Superior temporal gyrus (tissue), 1 donor: ENCODE results near the gene ATF7IP.
A peak's percentile ranks its signal among the peaks of the same experiment; 100 is the strongest.
"Not testable (repeated sequence)": the region's sequence is repeated elsewhere in the genome, so short reads cannot be mapped to it uniquely, and the experiment has no call there.

ENCODE experiments used
- DNase-seq: peaks from one replicate; pipeline ENCODE4 v3.0.0-alpha.2; 2016; ENCODE audit errors: extremely low spot score

ATF7IP gene, protein sequence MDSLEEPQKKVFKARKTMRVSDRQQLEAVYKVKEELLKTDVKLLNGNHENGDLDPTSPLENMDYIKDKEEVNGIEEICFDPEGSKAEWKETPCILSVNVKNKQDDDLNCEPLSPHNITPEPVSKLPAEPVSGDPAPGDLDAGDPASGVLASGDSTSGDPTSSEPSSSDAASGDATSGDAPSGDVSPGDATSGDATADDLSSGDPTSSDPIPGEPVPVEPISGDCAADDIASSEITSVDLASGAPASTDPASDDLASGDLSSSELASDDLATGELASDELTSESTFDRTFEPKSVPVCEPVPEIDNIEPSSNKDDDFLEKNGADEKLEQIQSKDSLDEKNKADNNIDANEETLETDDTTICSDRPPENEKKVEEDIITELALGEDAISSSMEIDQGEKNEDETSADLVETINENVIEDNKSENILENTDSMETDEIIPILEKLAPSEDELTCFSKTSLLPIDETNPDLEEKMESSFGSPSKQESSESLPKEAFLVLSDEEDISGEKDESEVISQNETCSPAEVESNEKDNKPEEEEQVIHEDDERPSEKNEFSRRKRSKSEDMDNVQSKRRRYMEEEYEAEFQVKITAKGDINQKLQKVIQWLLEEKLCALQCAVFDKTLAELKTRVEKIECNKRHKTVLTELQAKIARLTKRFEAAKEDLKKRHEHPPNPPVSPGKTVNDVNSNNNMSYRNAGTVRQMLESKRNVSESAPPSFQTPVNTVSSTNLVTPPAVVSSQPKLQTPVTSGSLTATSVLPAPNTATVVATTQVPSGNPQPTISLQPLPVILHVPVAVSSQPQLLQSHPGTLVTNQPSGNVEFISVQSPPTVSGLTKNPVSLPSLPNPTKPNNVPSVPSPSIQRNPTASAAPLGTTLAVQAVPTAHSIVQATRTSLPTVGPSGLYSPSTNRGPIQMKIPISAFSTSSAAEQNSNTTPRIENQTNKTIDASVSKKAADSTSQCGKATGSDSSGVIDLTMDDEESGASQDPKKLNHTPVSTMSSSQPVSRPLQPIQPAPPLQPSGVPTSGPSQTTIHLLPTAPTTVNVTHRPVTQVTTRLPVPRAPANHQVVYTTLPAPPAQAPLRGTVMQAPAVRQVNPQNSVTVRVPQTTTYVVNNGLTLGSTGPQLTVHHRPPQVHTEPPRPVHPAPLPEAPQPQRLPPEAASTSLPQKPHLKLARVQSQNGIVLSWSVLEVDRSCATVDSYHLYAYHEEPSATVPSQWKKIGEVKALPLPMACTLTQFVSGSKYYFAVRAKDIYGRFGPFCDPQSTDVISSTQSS

DNA sequence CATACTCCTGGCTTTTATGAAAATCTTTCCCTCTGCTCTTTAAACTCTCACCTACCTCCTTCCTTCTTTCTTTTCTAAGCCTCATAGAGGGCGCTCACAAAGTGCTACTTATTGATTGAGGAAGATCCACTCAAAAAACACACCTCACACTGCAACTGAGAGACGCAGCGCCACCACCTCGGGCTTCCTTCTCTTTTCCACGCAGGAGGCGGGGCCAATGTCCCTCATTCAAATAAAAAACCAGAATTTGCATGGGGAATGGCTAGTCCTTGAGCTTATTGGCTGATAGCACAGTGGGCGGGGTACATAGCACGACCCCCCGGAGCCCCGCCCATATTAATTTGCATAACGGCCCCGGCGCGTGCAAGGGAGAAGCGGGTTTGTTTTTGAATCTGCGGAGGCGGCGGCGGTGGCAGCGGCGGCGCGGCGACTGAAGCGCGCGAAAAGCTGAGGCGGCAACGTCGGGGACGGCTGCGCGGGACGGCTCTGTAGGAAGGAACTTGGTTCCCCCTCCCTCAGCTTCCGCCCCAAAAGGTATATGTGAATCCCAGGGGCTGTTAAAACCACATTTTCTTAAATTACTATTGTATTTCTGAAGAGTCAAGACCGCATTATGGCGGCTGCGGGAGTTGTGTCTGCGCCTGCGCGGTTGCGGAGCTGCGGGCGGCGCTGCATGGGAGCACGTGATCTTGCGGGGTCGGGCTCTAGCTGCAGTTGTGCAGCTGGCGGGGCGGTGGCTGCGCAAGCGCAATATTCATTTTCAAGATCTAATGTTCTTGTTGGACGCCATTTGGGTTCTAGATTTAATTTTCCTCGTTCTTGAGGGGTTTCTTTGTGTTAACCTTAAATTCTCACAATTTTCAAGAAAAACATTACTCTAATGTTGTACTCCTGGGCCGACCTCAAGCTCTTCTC is at the start of gene ATF7IP:
ATF7IP (plus strand) TSS at position 389 of the 915 bp plus-strand sequence. CDS start 58,234 bp downstream, outside the sequence.
- peak; percentile 98 for DNase-seq

DNA sequence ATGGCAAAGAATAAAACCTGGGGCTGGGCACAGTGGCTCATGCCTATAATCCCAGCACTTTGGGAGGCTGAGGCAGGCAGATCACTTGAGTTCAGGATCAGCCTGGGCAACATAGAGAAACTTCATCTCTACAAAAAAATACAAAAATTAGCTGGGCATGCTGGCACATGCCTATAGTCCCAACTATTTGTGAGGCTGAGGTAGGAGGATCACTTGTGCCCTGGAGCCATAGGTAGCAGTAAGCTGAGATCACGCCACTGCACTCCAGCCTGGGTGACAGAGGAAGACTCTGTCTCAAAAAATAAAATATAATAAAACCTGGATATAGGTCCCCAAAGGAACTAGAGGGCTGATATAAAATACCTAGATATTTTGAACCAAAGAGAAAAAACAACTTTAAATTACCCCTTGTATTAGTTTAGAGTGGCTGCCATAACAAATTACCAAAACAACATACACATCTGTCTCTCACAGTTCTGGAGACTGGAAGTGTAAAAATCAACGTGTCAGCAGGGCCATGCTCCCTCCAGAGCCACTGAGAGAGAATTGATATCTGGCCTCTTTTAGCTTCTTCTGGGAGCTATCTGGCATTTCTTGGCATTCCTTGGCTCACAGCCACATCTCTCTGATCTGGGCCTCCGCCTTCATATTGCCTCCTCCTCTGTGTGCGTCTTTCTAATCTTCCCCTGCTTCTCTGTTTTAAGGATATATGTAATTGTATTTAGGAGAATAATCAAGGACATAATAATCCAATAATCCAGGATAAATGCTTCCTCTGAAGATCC is 47.9 kb upstream of the ATF7IP start:
- no peak for DNase-seq

DNA sequence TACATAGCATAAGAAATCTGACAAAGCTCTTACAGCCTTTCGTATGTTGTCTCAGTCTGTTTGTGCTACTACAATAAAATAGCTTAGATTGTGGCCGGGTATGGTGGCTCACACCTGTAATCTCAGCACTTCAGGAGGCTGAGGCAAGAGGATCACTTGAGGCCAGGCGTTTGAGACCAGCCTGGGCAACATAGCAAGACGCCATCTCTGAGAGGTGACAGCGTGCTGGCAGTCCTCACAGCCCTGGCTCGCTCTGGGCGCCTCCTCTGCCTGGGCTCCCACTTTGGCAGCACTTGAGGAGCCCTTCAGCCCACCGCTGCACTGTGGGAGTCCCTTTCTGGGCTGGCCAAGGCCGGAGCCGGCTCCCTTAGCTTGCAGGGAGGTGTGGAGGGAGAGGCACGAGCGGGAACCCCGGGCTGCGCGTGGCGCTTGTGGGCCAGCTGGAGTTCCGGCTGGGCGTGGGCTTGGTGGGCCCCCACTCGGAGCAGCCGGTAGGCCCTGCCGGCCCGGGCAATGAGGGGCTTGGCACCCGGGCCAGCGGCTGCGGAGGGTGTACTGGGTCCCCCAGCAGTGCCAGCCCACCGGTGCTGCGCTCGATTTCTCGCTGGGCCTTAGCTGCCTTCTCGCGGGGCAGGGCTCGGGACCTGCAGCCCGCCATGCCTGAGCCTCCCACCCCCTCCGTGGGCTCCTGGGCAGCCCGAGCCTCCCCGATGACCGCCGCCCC is 45.6 kb upstream of the ATF7IP start:
- not testable (repeated sequence) for DNase-seq

DNA sequence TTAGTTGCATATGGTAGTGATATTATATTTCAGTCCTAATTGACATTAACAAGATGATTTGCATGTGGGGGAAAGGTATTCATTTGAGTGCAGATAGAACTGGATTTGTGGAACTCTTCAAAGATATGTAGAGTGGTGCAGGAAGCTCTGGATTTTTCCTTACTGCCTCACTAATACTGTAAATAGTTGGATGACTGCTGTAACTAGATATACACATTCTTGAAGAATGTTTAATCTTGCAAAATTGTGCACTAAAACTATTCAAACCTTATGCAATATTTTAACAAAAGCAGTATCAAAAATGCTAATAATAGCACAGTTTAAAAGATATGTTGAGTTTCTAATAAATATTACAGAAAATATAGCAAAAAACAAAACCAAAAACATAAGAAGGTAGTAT is 43.1 kb upstream of the ATF7IP start:
- DNase-seq: no peak

DNA sequence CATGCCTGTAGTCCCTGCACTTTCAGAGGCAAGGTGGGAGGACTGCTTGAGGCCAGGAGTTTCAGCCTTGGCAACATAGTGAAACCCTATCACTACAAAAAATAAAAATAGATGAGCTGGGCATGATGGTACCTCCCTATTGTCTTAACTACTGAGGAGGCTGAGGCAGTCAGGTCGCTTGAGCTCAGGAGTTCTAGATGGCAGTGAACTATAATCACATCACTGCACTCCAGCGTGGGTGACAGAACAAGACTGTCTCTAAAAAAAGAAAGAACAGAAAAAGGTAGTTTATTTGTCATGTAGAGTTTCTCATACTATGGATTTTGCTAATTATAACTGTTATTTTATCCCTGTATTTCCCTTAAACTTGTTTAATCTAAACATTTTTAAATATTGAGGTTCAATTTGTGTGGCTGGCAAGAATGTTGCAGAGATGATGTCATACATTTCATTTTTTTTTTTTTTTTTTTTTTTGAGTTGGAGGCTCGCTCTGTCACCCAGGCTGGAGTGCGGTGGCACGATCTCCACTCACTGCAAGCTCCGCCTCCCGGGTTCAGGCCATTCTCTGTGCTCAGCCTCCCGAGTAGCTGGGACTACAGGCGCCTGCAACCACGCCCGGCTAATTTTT is 39.7 kb upstream of the ATF7IP start:
- DNase-seq: no peak

DNA sequence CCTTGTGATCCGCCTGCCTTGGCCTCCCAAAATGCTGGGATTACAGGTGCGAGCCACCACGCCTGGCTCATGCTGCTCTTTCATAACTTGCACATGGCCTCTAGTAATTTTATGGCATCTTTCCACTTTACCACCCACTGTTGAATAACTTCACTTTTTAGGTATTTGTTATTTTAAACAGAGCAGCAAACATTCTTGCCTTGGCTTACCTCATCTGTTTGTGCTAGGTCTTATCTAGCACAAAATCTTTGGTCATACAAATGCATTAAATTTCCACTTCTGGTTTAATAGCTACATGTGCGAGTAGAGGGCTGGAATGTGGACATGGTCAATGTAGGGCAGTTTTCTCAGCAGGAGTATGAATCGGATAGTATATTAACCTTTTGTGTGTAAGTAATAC is 38.8 kb upstream of the ATF7IP start:
- DNase-seq: no peak

DNA sequence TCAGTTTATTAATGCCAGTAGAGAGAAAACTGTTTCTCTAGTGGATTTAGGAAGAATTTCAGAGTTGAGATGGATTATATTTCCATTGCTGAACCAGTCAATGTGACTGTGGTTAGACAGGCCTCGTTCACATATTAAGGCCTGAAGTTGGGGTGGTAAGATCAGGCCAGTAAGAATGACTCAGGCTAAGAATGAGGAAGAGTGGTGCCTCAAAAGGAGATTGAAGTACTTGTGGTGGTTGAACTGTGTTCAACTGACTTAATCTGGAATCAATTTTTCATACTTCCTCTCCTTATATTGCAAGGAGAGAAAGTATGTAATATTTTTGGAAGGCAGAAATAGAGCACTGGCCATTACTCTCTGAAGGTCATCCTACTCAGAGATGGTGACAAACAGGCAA is 37.8 kb upstream of the ATF7IP start:
- DNase-seq: no peak

DNA sequence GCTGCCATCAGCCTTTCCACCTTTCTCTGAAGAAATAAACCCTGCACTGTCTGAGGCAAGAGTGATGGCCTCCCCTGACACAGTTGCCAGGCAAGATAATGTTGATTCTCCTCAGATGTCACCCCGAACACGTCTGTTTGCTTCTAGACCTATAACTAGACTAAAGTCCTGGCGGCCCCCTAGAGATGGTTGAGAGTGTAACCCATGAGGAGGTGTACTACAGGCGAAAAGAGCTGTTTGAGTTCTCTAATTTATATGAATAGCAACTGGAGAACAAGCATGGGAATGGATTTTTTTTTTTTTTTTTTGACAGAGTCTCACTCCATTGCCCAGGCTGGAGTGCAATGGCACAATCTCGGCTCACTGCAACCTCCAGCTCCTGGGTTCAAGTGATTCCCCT is 33.0 kb upstream of the ATF7IP start:
- DNase-seq: no peak

DNA sequence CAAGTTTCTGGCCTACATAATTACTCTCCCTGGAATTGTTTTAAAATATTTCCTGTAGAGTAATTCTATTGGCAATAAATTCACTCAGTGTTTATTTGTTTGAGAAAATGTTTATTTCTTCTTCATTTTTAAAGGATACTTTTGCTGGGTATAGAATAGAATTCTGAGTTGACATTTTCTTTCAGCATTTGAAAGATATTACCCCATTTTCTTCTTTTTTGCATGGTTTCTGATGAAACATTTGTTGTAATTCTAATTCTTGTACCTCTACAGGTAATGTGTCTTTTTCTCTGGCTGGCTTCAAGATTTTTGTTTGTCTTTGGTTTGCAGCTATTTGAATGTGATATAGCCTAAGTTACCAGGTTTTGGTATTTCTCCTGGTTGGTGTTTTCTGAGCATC is 25.1 kb upstream of the ATF7IP start:
- no peak for DNase-seq

DNA sequence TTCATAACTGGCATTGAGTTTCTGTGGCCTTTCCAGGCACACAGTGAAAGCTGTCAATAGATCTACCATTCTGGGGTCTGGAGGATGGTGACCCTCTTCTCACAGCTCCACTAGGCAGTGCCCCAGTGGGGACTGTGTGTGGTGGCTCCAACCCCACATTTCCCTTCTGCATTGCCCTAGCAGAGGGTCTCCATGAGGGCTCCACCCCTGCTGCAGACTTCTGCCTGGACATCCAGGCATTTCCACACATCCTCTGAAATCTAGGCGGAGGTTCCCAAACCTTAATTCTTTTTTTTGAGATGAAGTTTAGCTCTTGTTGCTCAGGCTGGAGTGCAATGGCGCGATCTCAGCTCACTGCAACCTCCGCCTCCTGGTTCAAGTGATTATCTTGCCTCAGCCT is 14.0 kb upstream of the ATF7IP start:
- DNase-seq: not testable (repeated sequence)

DNA sequence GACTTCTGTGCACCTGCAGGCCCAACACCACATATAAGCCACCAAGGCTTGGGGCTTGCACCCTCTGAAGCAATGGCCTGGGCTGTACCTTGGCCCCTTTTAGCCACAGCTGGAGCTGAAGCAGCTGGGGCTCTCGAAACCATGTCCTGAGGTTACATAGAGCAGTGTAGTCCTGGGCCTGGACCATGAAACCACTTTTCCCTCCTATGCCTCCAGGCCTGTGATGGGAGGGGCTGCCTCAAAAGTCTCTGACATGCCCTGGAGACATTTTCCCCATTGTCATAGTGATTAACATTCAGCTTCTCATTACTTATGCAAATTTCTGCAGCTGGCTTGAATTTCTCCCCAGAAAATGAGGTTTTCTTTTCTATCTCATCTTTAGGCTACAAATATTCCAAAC is 13.4 kb upstream of the ATF7IP start:
- DNase-seq: not testable (repeated sequence)

DNA sequence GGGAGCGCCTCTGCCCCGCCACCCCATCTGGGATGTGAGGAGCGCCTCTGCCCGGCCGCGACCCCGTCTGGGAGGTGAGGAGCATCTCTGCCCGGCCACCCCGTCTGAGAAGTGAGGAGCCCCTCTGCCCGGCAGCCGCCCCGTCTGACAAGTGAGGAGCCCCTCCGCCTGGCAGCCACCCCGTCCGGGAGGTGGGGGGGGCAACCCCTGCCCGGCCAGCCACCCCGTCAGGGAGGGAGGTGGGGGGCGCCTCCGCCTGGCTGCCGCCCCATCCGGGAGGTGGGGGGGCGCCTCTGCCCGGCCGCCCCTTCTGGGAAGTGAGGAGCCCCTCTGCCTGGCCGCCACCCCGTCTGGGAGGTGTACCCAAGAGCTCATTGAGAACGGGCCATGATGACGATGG is 10.8 kb upstream of the ATF7IP start:
- DNase-seq: not testable (repeated sequence)

DNA sequence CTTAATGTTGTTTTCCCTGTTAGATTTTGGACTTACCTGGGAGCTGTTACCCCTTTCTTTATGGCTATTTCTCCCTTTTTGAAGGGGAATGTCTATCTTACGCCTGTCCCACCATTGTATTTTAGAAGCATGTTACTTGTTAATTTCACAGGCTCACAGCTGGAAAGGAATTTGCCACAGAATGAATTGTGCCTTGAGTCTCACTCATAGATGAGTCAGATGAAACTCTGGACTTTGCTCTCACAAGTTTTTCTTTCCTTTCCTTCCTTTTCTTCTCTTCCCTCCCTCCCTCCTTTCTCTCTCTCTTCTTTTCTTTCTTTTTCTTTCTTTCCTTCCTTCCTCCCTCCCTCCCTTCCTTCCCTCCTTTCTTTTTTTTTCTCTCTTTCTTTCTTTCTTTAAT is 9.3 kb upstream of the ATF7IP start:
- DNase-seq: no peak

DNA sequence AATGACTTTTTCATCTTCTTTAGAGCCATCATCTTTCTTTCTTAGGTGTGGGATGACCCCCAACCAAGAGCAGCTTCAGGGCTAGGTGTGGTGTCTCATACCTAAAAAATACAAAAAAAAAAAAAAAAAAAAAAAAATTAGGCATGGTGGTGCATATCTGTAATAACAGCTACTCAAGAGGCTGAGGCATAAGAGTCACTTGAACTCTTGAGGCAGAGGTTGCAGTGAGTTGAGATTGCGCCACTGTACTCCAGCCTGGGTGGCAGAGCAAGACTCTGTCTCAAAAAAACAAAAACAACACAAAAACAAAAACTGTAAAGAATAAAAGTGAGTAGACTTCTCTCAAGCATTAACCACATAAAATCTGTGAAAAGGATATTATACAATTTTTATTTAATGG is 8.0 kb upstream of the ATF7IP start:
- no peak for DNase-seq

DNA sequence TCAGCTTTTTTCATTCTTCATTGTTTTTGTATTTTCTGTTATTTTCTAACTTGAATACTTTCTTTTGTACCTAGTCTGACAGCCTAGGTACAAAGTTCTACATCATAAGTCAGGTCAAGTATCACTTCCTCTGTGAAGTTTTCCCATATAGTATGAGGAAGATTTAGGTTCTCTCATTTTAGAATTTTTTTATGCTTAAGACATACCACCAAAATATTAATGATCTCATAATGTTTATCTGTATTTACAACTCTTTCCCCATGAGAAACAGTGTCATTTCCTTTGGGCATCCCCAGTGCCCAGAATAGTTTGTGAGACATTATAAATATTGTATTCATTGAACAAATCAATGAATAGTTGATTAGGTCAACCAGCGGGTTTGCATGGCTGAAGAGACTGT is 3.1 kb upstream of the ATF7IP start:
- no peak for DNase-seq

DNA sequence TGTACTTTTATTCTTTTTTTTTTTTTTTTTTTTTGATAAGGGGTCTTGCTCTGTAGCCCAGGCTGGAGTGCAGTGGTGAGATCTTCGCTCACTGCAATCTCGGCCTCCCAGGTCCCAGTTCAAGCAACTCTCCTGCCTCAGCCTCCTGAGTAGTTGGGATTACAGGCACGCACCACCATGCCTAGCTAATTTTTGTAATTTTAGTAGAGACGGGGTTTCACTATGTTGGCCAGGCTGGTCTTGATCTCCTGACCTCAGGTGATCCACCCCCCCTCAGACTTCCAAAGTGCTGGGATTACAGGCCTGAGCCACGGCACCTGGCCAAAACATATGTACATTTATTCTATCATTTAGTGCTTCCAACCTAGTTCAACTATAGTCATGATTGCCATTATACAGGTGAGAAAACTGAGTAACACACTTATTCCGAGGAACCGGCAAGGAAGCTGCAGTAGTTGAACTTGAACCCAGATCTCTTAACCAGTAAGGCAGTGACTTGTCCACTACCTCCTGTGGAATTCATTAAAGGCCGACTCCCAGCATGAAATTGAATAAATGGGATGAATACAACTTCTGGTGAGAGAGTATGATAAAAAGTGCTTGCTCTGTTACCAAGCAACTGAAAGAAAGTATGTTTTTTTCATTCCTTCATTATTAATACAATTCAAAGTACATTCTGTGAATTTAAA is 755 bp upstream of the ATF7IP start:
- no peak for DNase-seq

DNA sequence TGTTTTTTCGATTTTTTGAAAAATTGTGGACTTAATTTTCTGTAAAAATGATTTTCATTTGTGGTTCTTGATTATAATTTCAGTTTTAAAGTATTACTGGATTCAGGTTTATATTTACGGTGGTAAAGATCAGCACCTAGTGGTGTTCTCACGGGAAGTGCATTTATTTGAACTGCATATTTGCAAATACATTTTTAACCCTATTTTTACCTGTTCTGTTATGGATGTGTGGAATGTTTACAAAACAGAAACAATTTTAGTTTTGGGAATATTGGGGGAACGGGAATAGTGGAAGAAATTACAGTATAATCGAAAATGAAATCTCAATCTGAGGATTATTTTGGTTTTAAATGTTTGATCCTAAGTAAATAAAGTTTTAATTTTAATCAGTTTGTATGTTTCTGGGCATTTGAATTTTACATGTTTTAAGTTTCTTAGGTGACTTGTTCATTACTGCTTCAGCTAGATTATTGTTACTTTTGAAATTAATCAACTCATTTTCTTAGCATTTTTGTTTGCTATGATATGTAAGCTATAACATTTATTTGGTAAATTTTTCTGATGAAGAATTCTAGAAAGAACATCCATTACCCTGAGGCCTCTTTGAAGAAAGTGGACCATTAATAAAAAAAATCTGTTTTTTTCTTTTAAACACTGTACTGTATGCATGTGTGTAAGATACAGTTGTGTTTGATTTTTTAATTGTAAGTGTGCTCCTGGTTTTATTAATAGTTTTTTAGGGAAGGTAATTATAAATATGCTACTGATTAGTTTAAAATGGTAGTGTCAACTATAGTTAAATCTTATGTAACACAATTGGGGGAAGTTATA is 942 bp downstream of the ATF7IP start:
- DNase-seq: no peak
